Neuronal stem cell (in vitro differentiated cells): ENCODE data around the gene MRPL43.

Experiments used
- DNase-seq: peaks from one replicate; pipeline ENCODE4 v3.0.0-alpha.2; 2013; ENCODE audit warnings: low spot score
- H2AFZ ChIP-seq: one replicate; pipeline ENCODE4 v1.6.1; 2013; ENCODE audit warnings: mild to moderate bottlenecking, low read length, inconsistent platforms
- H2AK5ac ChIP-seq: 2 replicates; pipeline ENCODE4 v1.6.1; 2013; ENCODE audit warnings: low read depth, mild to moderate bottlenecking, inconsistent platforms, low read length, moderate library complexity, mixed read lengths
- H2BK120ac ChIP-seq: 2 replicates; pipeline ENCODE4 v1.6.1; 2013; ENCODE audit warnings: low read depth, mild to moderate bottlenecking, inconsistent platforms, low read length, moderate library complexity, mixed read lengths
- H2BK12ac ChIP-seq: one replicate; pipeline ENCODE4 v1.6.1; 2013; ENCODE audit warnings: low read length, inconsistent platforms
- H2BK15ac ChIP-seq: 2 replicates; pipeline ENCODE4 v1.6.1; 2013; ENCODE audit warnings: mild to moderate bottlenecking, low read length, inconsistent platforms, mixed read lengths
- H2BK5ac ChIP-seq: one replicate; pipeline ENCODE4 v1.6.1; 2013; ENCODE audit warnings: inconsistent platforms, mild to moderate bottlenecking, low read length, moderate library complexity
- H3K14ac ChIP-seq: one replicate; pipeline ENCODE4 v1.6.1; 2013; ENCODE audit warnings: low read length, inconsistent platforms
- H3K18ac ChIP-seq: 2 replicates; pipeline ENCODE4 v1.6.1; 2013; ENCODE audit warnings: low read length, inconsistent platforms
- H3K23ac ChIP-seq: 2 replicates; pipeline ENCODE4 v1.6.1; 2013; ENCODE audit warnings: low read depth, mild to moderate bottlenecking, mixed read lengths, low read length, inconsistent platforms; ENCODE audit not compliant: poor library complexity
- H3K27ac ChIP-seq: replicated peaks from 3 replicates; pipeline ENCODE4 v1.5.1; 2013; ENCODE audit warnings: low read length, inconsistent platforms
- H3K27me3 ChIP-seq, 3 experiments: 2 replicates each; pipeline ENCODE4 v1.6.1; 2013; ENCODE audit warnings: low read length in 3 of 3, mild to moderate bottlenecking in 2 of 3, inconsistent platforms in 1 of 3, low read depth in 1 of 3, mixed read lengths in 1 of 3, moderate library complexity in 1 of 3; ENCODE audit not compliant: control insufficient read depth in 3 of 3, insufficient read depth in 3 of 3
- H3K36me3 ChIP-seq, 2 donors: replicated peaks in 1 of 2; 2 replicates each; pipeline ENCODE4 v1.6.1; 2013; ENCODE audit warnings: low read length in 2 of 2; ENCODE audit not compliant: control insufficient read depth in 2 of 2, insufficient read depth in 2 of 2
- H3K4ac ChIP-seq: 2 replicates; pipeline ENCODE4 v1.6.1; 2013; ENCODE audit warnings: inconsistent platforms, mild to moderate bottlenecking, low read length, moderate library complexity
- H3K4me1 ChIP-seq, 2 donors: 1 replicate in 1 of 2; 2 replicates in 1 of 2; pipeline ENCODE4 v1.6.1; 2013; ENCODE audit warnings: low read length in 2 of 2, low read depth in 1 of 2; ENCODE audit not compliant: control insufficient read depth in 2 of 2, insufficient read depth in 1 of 2
- H3K4me2 ChIP-seq: one replicate; pipeline ENCODE4 v1.6.1; 2013; ENCODE audit warnings: mild to moderate bottlenecking, low read length, inconsistent platforms; ENCODE audit not compliant: insufficient read depth, poor library complexity, severe bottlenecking
- H3K4me3 ChIP-seq, 2 donors: 2 replicates each; pipeline ENCODE4 v1.5.1; 2013; ENCODE audit warnings: low read length in 2 of 2, mild to moderate bottlenecking in 2 of 2, inconsistent platforms in 1 of 2, moderate library complexity in 1 of 2
- H3K79me1 ChIP-seq: one replicate; pipeline ENCODE4 v1.6.1; 2013; ENCODE audit warnings: low read depth, mild to moderate bottlenecking, inconsistent platforms, low read length, moderate library complexity
- H3K9ac ChIP-seq: one replicate; pipeline ENCODE4 v1.6.1; 2013; ENCODE audit warnings: mild to moderate bottlenecking, low read depth, low read length, inconsistent platforms; ENCODE audit not compliant: poor library complexity
- H3K9me3 ChIP-seq, 2 donors: replicated peaks in 1 of 2; 2 replicates each; pipeline versions ENCODE3 to v1.6.1; 2013; ENCODE audit warnings: low read length in 2 of 2, mild to moderate bottlenecking in 2 of 2, inconsistent platforms in 1 of 2, low read depth in 1 of 2, mixed read lengths in 1 of 2, moderate library complexity in 1 of 2; ENCODE audit not compliant: control insufficient read depth in 2 of 2, insufficient read depth in 1 of 2
- H4K8ac ChIP-seq: one replicate; pipeline ENCODE4 v1.6.1; 2013; ENCODE audit warnings: low read depth, mild to moderate bottlenecking, inconsistent platforms, low read length, moderate library complexity
- H4K91ac ChIP-seq: one replicate; pipeline ENCODE4 v1.6.1; 2013; ENCODE audit warnings: low read length, low read depth, mild to moderate bottlenecking, inconsistent platforms; ENCODE audit not compliant: poor library complexity
- WGBS, 2 donors: extraction: QIAGEN DNeasy Blood & Tissue Kit; methylation state at CpG; one replicate each; pipeline ENCODE4 v1.1.7; 2013; ENCODE audit warnings: missing lambda C conversion rate in 2 of 2, mixed read lengths in 1 of 2; ENCODE audit not compliant: insufficient read length in 2 of 2, insufficient replicate concordance in 1 of 2; ENCODE audit errors: extremely low coverage in 2 of 2; 5-methylcytosine and 5-hydroxymethylcytosine counted together

Gene MRPL43

GRCh38 chr10:100999742-101000126 lies 12.4 kb upstream of the MRPL43 start, which contains the start of gene LZTS2:
Gene LZTS2, plus strand, starts transcription at chr10:100999808. Its CDS starts 2,731 bp downstream, at chr10:101002539.
- peak within 1 kb of the TSS; percentile 77 for H2BK15ac ChIP-seq

GRCh38 chr10:100998991-100999741 lies 11.9 kb upstream of the MRPL43 start:
- WGBS, 2 donors = no CpG with 5 or more reads among the region's 83 CpGs
- no peaks in the 10 kb centered on the region for H3K27me3 ChIP-seq
- peak; percentile 76 for DNase-seq
- H2BK15ac ChIP-seq = peak overlapping the region; percentile 62
- H2BK120ac ChIP-seq = no peak overlapping the region
- peak overlapping the region; percentile 86 for H2AK5ac ChIP-seq
- peak overlapping the region; percentile 97 for H3K4me2 ChIP-seq
- peaks cover 26% of the 10 kb centered on the region for H3K79me1 ChIP-seq
- H3K4me3 ChIP-seq = peak overlapping the region; percentile 92 to 99
- H4K91ac ChIP-seq = no peak overlapping the region
- H3K14ac ChIP-seq = peak overlapping the region; percentile 85
- no peak overlapping the region for H3K4ac ChIP-seq
- H2BK12ac ChIP-seq = no peak overlapping the region
- no peak overlapping the region for H4K8ac ChIP-seq
- H3K36me3 ChIP-seq = peaks cover 21 to 33% of the 10 kb centered on the region in 2 donors
- peak overlapping the region; percentile 95 for H2AFZ ChIP-seq
- peak overlapping the region; percentile 95 for H3K9ac ChIP-seq
- H3K23ac ChIP-seq = peak overlapping the region; percentile 69
- peaks cover 23 to 25% of the 10 kb centered on the region in 2 donors for H3K4me1 ChIP-seq
- peak overlapping the region; percentile 94 for H3K27ac ChIP-seq
- peak overlapping the region; percentile 99 for H3K18ac ChIP-seq
- H3K9me3 ChIP-seq = no peaks in the 10 kb centered on the region
- peak overlapping the region; percentile 99 for H2BK5ac ChIP-seq

More at GRCh38 chr10:100999742-101000126, 12.4 kb upstream of the MRPL43 start, which contains the start of gene LZTS2:
- peaks cover 22 to 34% of the 10 kb centered on the region in 2 donors for H3K36me3 ChIP-seq
- H2BK12ac ChIP-seq = no peak within 1 kb of the TSS
- peak within 1 kb of the TSS; percentile 100 for H2AK5ac ChIP-seq
- H3K79me1 ChIP-seq = peaks cover 26% of the 10 kb centered on the region
- peak within 1 kb of the TSS; percentile 99 for H3K18ac ChIP-seq
- H3K4me3 ChIP-seq = peak within 1 kb of the TSS; percentile 92 to 99
- H4K91ac ChIP-seq = peak within 1 kb of the TSS; percentile 22
- DNase-seq = no peak
- no CpG with 5 or more reads among the region's 44 CpGs for WGBS, 2 donors
- H3K9me3 ChIP-seq = no peaks in the 10 kb centered on the region
- peak within 1 kb of the TSS; percentile 35 for H2BK120ac ChIP-seq
- peak within 1 kb of the TSS; percentile 95 for H2AFZ ChIP-seq
- no peaks in the 10 kb centered on the region for H3K27me3 ChIP-seq
- H3K4me2 ChIP-seq = peak within 1 kb of the TSS; percentile 97
- H3K27ac ChIP-seq = peak within 1 kb of the TSS; percentile 94
- H3K9ac ChIP-seq = peak within 1 kb of the TSS; percentile 95
- H3K4me1 ChIP-seq = peaks cover 23 to 25% of the 10 kb centered on the region in 2 donors
- H3K23ac ChIP-seq = peak within 1 kb of the TSS; percentile 69
- H2BK5ac ChIP-seq = peak within 1 kb of the TSS; percentile 99
- peak within 1 kb of the TSS; percentile 95 for H3K14ac ChIP-seq
- H3K4ac ChIP-seq = peak within 1 kb of the TSS; percentile 17
- H4K8ac ChIP-seq = peak within 1 kb of the TSS; percentile 25

- H3K4me1 ChIP-seq = peaks cover 23 to 25% of the 10 kb centered on the region in 2 donors
- peak overlapping the region; percentile 24 for H2BK12ac ChIP-seq
- peak overlapping the region; percentile 78 for H2BK120ac ChIP-seq
- peak overlapping the region; percentile 97 for H3K4me2 ChIP-seq
- H3K14ac ChIP-seq = peak overlapping the region; percentile 58
- WGBS, 2 donors = no CpG with 5 or more reads among the region's 25 CpGs
- no peak overlapping the region for H4K8ac ChIP-seq
- peaks cover 19% of the 10 kb centered on the region for H3K79me1 ChIP-seq
- H3K27me3 ChIP-seq = no peaks in the 10 kb centered on the region
- H2BK5ac ChIP-seq = peak overlapping the region; percentile 49
- no peak for DNase-seq
- H3K27ac ChIP-seq = peak overlapping the region; percentile 94
- H3K9me3 ChIP-seq = no peaks in the 10 kb centered on the region
- peaks cover 20 to 33% of the 10 kb centered on the region in 2 donors for H3K36me3 ChIP-seq
- H2AFZ ChIP-seq = peak overlapping the region; percentile 95
- H3K9ac ChIP-seq = peak overlapping the region; percentile 83
- peak overlapping the region; percentile 92 to 99 for H3K4me3 ChIP-seq
- peak overlapping the region; percentile 87 for H3K23ac ChIP-seq
- no peak overlapping the region for H4K91ac ChIP-seq
- peak overlapping the region; percentile 49 for H2BK15ac ChIP-seq
- peak overlapping the region; percentile 37 for H2AK5ac ChIP-seq
- H3K4ac ChIP-seq = no peak overlapping the region
- H3K18ac ChIP-seq = peak overlapping the region; percentile 95
These were observed 11.1 kb upstream of the MRPL43 start for GRCh38 chr10:100998183-100998990.
